Heart left ventricle (tissue), 16 donors: ENCODE data around the gene SYNE2. TPM values are rescaled to one million over a fixed set of nuclear protein-coding genes. Genes with fewer than 3 reads are reported as not detected.

Source experiments
- ATAC-seq, 4 donors: fragments of 200-7000 bp; cut with Tn5 transposase; one replicate each; pipeline ENCODE4 v1.9.1; 2020 to 2022; ENCODE audit warnings: moderate library complexity in 4 of 4, mild to moderate bottlenecking in 3 of 4, moderate number of reproducible peaks in 1 of 4
- DNase-seq, 5 donors: peaks; one replicate each; pipeline ENCODE4 v3.0.0-alpha.2; 2020
- H3K27ac ChIP-seq, 12 donors: fragments of 200-600 bp; sonication (generic) in 4 of 12; one replicate each; pipeline versions ENCODE4 v1.5.0 to v1.8.0; 2016 to 2022; ENCODE audit warnings: mild to moderate bottlenecking in 2 of 12
- H3K27me3 ChIP-seq, 9 donors: fragments of 200-600 bp; sonication (generic) in 2 of 9; one replicate each; pipeline versions ENCODE4 v1.5.1 to v1.8.0; 2016 to 2022; ENCODE audit warnings: mild to moderate bottlenecking in 3 of 9
- H3K36me3 ChIP-seq, 9 donors: fragments of 200-600 bp; sonication (generic) in 2 of 9; one replicate each; pipeline versions ENCODE4 v1.5.0 to v1.8.0; 2018 to 2022; ENCODE audit warnings: mild to moderate bottlenecking in 2 of 9
- H3K4me1 ChIP-seq, 12 donors: fragments of 200-600 bp; sonication (generic) in 4 of 12; one replicate each; pipeline versions ENCODE4 v1.5.0 to v1.8.0; 2016 to 2022; ENCODE audit warnings: mild to moderate bottlenecking in 3 of 12
- H3K4me3 ChIP-seq, 12 donors: fragments of 200-600 bp; sonication (generic) in 4 of 12; one replicate each; pipeline versions ENCODE4 v1.5.0 to v1.8.0; 2017 to 2022; ENCODE audit warnings: mild to moderate bottlenecking in 9 of 12, moderate library complexity in 4 of 12
- H3K9me3 ChIP-seq, 12 donors: fragments of 200-600 bp; sonication (generic) in 4 of 12; one replicate each; pipeline versions ENCODE4 v1.5.0 to v1.8.0; 2016 to 2022; ENCODE audit warnings: mild to moderate bottlenecking in 1 of 12
- POLR2A ChIP-seq, 2 donors: fragments of 450-650 bp; IDR thresholded peaks; one replicate each; pipeline ENCODE4 v1.6.1; 2017; ENCODE audit warnings: antibody characterized with exemption in 2 of 2, mild to moderate bottlenecking in 2 of 2, moderate library complexity in 2 of 2
- WGBS, 4 donors: extraction: QIAGEN DNeasy Blood & Tissue Kit in 2 of 4; methylation state at CpG; one replicate each; pipeline versions ENCODE4 v1.1.5 to v1.1.7; 2013 to 2018; 5-methylcytosine and 5-hydroxymethylcytosine counted together
- intact Hi-C, 10 donors: fragments of 100-400 bp; cut with DNase I; formaldehyde crosslinking; loops; one replicate each; pipeline versions ENCODE4 v1.11.1 to v1.14.2; 2022
- polyA plus RNA-seq, 2 donors: library from polyadenylated mRNA; stranded (reverse); fragments of 200-250 nt; gene quantifications; one replicate each; pipeline ENCODE4 v1.2.3, GENCODE V29; 2013
- total RNA-seq, 9 donors: library from RNA; depleted of rRNA in 2 of 9; stranded (reverse); fragments of >200 nt in 2 of 9; fragmentation: NEBNext Ultra II Directional in 3 of 9; extraction: Animal tissue kit (Norgen Biotek cat#: 25700) in 3 of 9; gene quantifications; one replicate each; pipeline versions ENCODE4 v1.1.0 to v1.2.4, GENCODE V29; 2016 to 2023
- TF ChIP-seq, protein P1 (sequence below), 12 donors: fragments of 200-600 bp; sonication (generic) in 4 of 12; IDR thresholded peaks; one replicate each; pipeline versions ENCODE4 v1.5.0 to v1.8.0; 2018 to 2022; ENCODE audit warnings: antibody characterized with exemption in 12 of 12, mild to moderate bottlenecking in 5 of 12
- donor health status: ischemic (EF 13 %, LVEDD 7.1; RV severe dilation, severe dysfunction).
- donor health status: healthy with polysubstance abuse.
- donor health status: DM: no; HTN: yes; CAD: no.
- donor health status: DM: no; HTN: no; CAD: no.
- donor health status: ischemic (EF 25% LVEDD 6.9; RV normal size, moderate dysfunction).
- donor health status: ischemic (EF 25% LVEDD 5.7; RV mildly dilated, moderate dysfunction).
- donor health status: healthy.
- donor health status: DM: yes; HTN: yes; CAD: no.
- donor health status: ischemic (EF 35%, LVEDD 5.7; RV mildly dilated, moderate dysfunction).
- donor health status: nonischemic (EF 11% LVEDD 7.7; RV severe dilation, severe dysfunction).
- donor health status: DM: yes; HTN: yes; CAD: no.
- donor health status: PGD.
- donor health status: ischemic (EF 29% LVEDD 5.4; RV normal size, mild dysfunction).
- donor health status: nonischemic (EF 23%, LVEDD 6.1; RV moderate dilation, normal function).

Gene SYNE2
- total and polyA plus RNA-seq, 11 donors = 58.2 to 255 (median 111) TPM

DNA sequence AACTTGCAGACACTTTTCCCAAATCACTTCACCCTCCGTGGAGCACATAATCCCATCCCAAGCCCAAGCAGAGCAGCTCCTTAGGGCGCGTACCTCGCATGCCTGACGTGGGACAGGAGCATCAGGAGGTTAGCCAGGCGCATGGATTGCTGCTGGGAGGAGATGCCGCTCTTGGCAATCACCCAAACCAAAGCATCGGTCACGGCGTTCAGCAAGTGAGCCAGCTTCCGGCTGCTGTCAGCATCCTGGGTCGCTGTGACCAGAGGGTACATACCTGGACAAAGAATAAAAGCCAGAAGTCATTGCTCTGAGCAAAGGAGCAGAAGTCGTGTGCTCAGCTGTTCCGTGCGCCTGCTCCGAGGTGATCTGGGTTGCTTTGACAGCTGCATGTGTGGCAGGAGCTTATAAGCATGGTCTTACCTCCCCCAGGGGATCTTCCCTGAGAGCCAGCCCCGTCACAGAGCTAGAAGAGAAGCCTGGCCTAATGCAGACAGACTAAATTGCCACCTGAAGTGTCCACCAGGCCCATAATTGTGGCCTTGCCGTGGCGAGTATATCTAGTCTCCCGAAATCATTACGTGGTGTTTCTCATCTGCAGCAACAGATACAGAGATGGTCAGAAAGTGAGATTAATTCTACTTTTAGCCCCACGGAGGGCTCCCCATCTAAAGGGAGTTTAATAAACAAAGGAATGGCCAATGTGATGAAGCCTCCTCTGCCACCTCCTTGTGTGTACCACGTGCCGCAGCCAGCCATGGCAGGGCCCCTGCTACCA lies 382.3 kb downstream of the SYNE2 start:
- H3K36me3 ChIP-seq = peaks cover 0 to 19% (median 4%) of the 10 kb centered on the region in 9 donors
- no peaks in the 10 kb centered on the region for H3K9me3 ChIP-seq
- H3K27me3 ChIP-seq = no peaks in the 10 kb centered on the region
- DNase-seq (no peak), ATAC-seq (no peak)
- WGBS, 4 donors = 57 to 68% (median 64%) methylated on average over 21 to 24 of the region's 24 CpGs
- no peak overlapping the region for H3K4me3 ChIP-seq
- H3K27ac ChIP-seq = no peak overlapping the region
- no peak for TF ChIP-seq POLR2A (IDR thresholded peaks at IDR 0.05)
- TF ChIP-seq, protein P1, sequence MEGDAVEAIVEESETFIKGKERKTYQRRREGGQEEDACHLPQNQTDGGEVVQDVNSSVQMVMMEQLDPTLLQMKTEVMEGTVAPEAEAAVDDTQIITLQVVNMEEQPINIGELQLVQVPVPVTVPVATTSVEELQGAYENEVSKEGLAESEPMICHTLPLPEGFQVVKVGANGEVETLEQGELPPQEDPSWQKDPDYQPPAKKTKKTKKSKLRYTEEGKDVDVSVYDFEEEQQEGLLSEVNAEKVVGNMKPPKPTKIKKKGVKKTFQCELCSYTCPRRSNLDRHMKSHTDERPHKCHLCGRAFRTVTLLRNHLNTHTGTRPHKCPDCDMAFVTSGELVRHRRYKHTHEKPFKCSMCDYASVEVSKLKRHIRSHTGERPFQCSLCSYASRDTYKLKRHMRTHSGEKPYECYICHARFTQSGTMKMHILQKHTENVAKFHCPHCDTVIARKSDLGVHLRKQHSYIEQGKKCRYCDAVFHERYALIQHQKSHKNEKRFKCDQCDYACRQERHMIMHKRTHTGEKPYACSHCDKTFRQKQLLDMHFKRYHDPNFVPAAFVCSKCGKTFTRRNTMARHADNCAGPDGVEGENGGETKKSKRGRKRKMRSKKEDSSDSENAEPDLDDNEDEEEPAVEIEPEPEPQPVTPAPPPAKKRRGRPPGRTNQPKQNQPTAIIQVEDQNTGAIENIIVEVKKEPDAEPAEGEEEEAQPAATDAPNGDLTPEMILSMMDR (IDR thresholded peaks at IDR 0.05) = no peak
- H3K4me1 ChIP-seq = peaks cover 0 to 17% (median 9%) of the 10 kb centered on the region in 12 donors
- intact Hi-C loops = no loop called here

DNA sequence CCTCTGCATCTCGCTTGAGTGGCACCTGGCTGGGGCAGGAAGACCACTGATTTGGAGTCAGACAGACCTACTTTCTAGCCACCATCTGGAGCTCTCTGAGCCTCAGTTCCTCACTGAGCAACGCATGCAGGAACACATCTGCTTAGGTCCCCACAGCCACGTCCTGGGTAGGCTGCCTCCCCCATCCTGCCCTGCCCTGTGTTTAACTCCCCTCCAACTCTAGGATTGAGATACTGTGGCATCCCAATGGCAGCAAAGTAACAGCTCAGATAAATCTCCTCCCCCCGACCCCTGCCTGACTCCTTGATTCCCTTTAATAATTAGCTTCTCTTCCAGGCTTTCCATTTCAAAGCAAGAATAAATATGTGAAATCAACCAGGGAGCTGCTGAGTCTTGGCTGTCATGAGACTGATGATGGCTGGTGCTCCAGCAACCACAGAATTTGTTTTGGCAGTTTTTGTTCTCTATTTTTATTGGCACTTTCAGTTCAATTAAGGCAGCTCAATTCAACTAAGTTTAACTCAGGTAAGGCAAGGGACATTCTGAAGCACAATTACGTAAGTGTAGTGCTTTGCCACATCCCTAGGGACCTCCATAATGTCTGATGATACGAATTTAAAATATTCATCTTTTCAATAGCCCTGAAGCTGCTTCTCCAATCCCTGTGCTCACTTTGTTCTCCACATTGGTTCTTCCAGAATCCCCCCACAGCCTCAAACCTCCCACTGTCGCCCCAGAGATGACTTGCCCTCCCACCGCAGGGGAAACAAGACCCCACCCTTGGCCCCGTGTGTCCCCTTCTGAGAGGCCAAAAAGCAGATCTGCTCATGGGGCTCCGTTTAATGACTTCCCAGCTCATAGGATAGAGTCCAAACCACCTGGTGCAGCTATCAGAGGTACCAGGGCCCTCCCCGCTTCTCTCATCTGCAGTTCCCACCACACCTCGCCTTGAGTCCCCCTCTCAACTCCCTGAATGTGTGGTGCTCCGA lies 383.1 kb downstream of the SYNE2 start:
- ATAC-seq = no peak
- H3K4me1 ChIP-seq = peaks cover 0 to 17% (median 9%) of the 10 kb centered on the region in 12 donors
- intact Hi-C loops = no loop called here
- WGBS, 4 donors = 76 to 79% (median 78%) methylated on average over 13 of the region's 13 CpGs
- H3K36me3 ChIP-seq = peaks cover 0 to 10% (median 0%) of the 10 kb centered on the region in 9 donors
- no peaks in the 10 kb centered on the region for H3K27me3 ChIP-seq
- TF ChIP-seq POLR2A (IDR thresholded peaks at IDR 0.05) = no peak
- TF ChIP-seq, protein P1 (IDR thresholded peaks at IDR 0.05) = no peak
- DNase-seq = no peak
- no peak overlapping the region for H3K27ac ChIP-seq
- H3K9me3 ChIP-seq = no peaks in the 10 kb centered on the region
- H3K4me3 ChIP-seq = no peak overlapping the region

DNA sequence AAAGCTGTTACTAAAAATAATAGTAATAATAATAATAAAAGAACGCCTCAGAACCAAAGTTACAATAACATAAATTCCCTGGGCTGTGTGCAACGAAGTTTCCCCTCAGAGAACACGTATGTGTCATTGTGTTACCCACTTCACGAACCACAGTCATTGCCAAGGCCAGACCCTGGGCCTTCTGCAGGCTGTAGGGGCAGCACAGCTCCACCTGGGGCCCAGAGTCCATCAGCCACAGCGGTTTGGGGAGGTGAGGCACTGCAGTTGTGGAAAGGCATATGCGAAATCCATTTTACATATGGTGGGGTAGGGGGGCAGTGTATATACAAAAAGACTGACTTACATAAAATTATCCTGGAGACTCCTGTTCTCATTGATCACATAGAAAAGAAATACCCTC lies 385.2 kb downstream of the SYNE2 start:
- Histone ChIP-seq H3K36me3 (no peaks in the 10 kb centered on the region), H3K27me3 (no peaks in the 10 kb centered on the region), H3K27ac (no peak overlapping the region), H3K9me3 (no peaks in the 10 kb centered on the region), H3K4me1 (no peaks in the 10 kb centered on the region), H3K4me3 (no peak overlapping the region)
- no peak for DNase-seq
- 87 to 89% (median 89%) methylated on average over 6 of the region's 6 CpGs for WGBS, 4 donors
- ATAC-seq = no peak
- TF ChIP-seq POLR2A (IDR thresholded peaks at IDR 0.05) = no peak
- TF ChIP-seq, protein P1 (IDR thresholded peaks at IDR 0.05) = no peak
- intact Hi-C loops = no loop called here

DNA sequence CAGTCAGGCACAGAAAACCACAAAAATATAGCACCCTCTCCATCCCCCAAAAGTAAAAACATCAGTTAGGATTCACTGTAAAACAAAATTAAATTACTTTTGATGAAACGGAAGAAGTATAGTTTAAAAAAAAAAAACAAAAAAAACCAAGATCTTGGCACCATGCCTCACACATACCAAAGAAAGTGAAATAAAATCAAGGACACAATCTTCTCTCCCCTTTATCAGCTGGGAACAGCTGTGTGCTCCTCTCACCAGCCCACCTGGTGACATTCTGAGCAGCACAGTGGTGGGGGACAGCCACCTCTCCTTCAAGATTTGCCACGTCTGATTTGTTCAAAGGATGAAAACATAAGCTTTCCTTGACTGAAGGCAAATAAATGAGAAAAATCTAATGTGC lies 385.8 kb downstream of the SYNE2 start:
- Histone ChIP-seq H3K27me3 (no peaks in the 10 kb centered on the region), H3K9me3 (no peaks in the 10 kb centered on the region), H3K4me1 (no peaks in the 10 kb centered on the region), H3K27ac (no peak overlapping the region), H3K36me3 (no peaks in the 10 kb centered on the region), H3K4me3 (no peak overlapping the region)
- no peak for ATAC-seq
- intact Hi-C loops = no loop called here
- no peak for TF ChIP-seq POLR2A (IDR thresholded peaks at IDR 0.05)
- TF ChIP-seq, protein P1 (IDR thresholded peaks at IDR 0.05) = no peak
- DNase-seq = no peak
- 41 to 54% (median 51%) methylated on average over 2 of the region's 2 CpGs for WGBS, 4 donors
